GM04503 (cell line): Measurements from ENCODE around the gene UPP2.

Source experiments
- DNase-seq: peaks from one replicate; pipeline ENCODE4 v3.0.0-alpha.2; 2012; ENCODE audit warnings: low read depth

Gene UPP2

GRCh38 chr2:158112992-158113391 lies 11.3 kb downstream of the UPP2 start:
- DNase-seq: no peak

- DNase-seq: no peak
These were observed 12.1 kb downstream of the UPP2 start for GRCh38 chr2:158113741-158114295.

- no peak for DNase-seq
These were observed 12.8 kb downstream of the UPP2 start for GRCh38 chr2:158114516-158114915.

- no peak for DNase-seq
These were observed 13.6 kb downstream of the UPP2 start for GRCh38 chr2:158115202-158115767.

- DNase-seq: no peak
These were observed 15.3 kb downstream of the UPP2 start for GRCh38 chr2:158116936-158117335.

GRCh38 chr2:158120102-158120501 lies 18.4 kb downstream of the UPP2 start:
- DNase-seq: no peak

- DNase-seq: no peak
These were observed 19.3 kb downstream of the UPP2 start for GRCh38 chr2:158120664-158121641.

- DNase-seq: no peak
These were observed 23.2 kb downstream of the UPP2 start for GRCh38 chr2:158124896-158125295.

- no peak for DNase-seq
These were observed 24.3 kb downstream of the UPP2 start for GRCh38 chr2:158125756-158126498.

- DNase-seq: no peak
These were observed 25.7 kb downstream of the UPP2 start for GRCh38 chr2:158127380-158127804.

- DNase-seq: no peak
These were observed 26.7 kb downstream of the UPP2 start for GRCh38 chr2:158128168-158128973.

- no peak for DNase-seq
These were observed 27.4 kb downstream of the UPP2 start for GRCh38 chr2:158129037-158129436.

GRCh38 chr2:158130832-158131473 lies 29.3 kb downstream of the UPP2 start:
- no peak for DNase-seq

GRCh38 chr2:158131483-158131912 lies 29.8 kb downstream of the UPP2 start:
- no peak for DNase-seq

GRCh38 chr2:158131919-158132566 lies 30.4 kb downstream of the UPP2 start:
- no peak for DNase-seq

GRCh38 chr2:158134055-158134454 lies 32.4 kb downstream of the UPP2 start:
- DNase-seq: no peak

GRCh38 chr2:158134655-158135054 lies 33.0 kb downstream of the UPP2 start:
- DNase-seq: no peak

- DNase-seq: no peak
These were observed 33.4 kb downstream of the UPP2 start for GRCh38 chr2:158135096-158135495.

- no peak for DNase-seq
These were observed 36.6 kb downstream of the UPP2 start for GRCh38 chr2:158138255-158138654.

- DNase-seq: no peak
These were observed 38.5 kb downstream of the UPP2 start for GRCh38 chr2:158140201-158140600.
